HG03025 (cell line): ENCODE results near the gene ZNF579.
"Not testable (repeated sequence)": the region's sequence is repeated elsewhere in the genome, so short reads cannot be mapped to it uniquely, and the experiment has no call there.

Experiments used
- ATAC-seq: cut with Tn5 transposase; IDR thresholded peaks from one replicate; pipeline ENCODE4 v1.9.1; 2021; ENCODE audit warnings: mild to moderate bottlenecking, moderate library complexity; ENCODE audit not compliant: unreplicated experiment, low FRiP score

The ZNF579 gene

GRCh38 chr19:55545443-55545842 is 35.2 kb downstream of the ZNF579 start, which contains the start of gene SBK3:
TSS of gene SBK3 (minus strand) at chr19:55545543. CDS start at chr19:55545543, 0 bp downstream.
- ATAC-seq = no peak

GRCh38 chr19:55544776-55545439 is 35.7 kb downstream of the ZNF579 start:
- no peak for ATAC-seq

- ATAC-seq = no peak
Measured at GRCh38 chr19:55544014-55544413, 36.6 kb downstream of the ZNF579 start.

- no peak for ATAC-seq
Measured at GRCh38 chr19:55543567-55543966, 37.1 kb downstream of the ZNF579 start.

- no peak for ATAC-seq
Measured at GRCh38 chr19:55542292-55542855, 38.3 kb downstream of the ZNF579 start.

GRCh38 chr19:55541091-55541490 is 39.6 kb downstream of the ZNF579 start:
- no peak for ATAC-seq

- ATAC-seq = no peak
Measured at GRCh38 chr19:55540619-55541018, 40.0 kb downstream of the ZNF579 start.

GRCh38 chr19:55539090-55539984 is 41.3 kb downstream of the ZNF579 start:
- no peak for ATAC-seq

- ATAC-seq = no peak
Measured at GRCh38 chr19:55538132-55538531, 42.5 kb downstream of the ZNF579 start.

- ATAC-seq = no peak
Measured at GRCh38 chr19:55537741-55538111, 42.9 kb downstream of the ZNF579 start.

- no peak for ATAC-seq
Measured at GRCh38 chr19:55536951-55537740, 43.5 kb downstream of the ZNF579 start, which contains the start of gene SBK2. TSS of gene SBK2 (minus strand) at chr19:55537133. CDS start at chr19:55536294, 839 bp downstream.

- no peak for ATAC-seq
Measured at GRCh38 chr19:55536366-55536765, 44.3 kb downstream of the ZNF579 start.

GRCh38 chr19:55535965-55536350 is 44.7 kb downstream of the ZNF579 start:
- ATAC-seq = no peak

GRCh38 chr19:55535173-55535964 is 45.3 kb downstream of the ZNF579 start:
- ATAC-seq = no peak

GRCh38 chr19:55534280-55534679 is 46.4 kb downstream of the ZNF579 start:
- not testable (repeated sequence) for ATAC-seq

- no peak for ATAC-seq
Measured at GRCh38 chr19:55530996-55531395, 49.7 kb downstream of the ZNF579 start.

GRCh38 chr19:55529636-55530234 is 50.9 kb downstream of the ZNF579 start:
- no peak for ATAC-seq

GRCh38 chr19:55528030-55528803 is 52.4 kb downstream of the ZNF579 start:
- no peak for ATAC-seq
